ENCODE measurements around the gene DEK.

DEK gene

DNA sequence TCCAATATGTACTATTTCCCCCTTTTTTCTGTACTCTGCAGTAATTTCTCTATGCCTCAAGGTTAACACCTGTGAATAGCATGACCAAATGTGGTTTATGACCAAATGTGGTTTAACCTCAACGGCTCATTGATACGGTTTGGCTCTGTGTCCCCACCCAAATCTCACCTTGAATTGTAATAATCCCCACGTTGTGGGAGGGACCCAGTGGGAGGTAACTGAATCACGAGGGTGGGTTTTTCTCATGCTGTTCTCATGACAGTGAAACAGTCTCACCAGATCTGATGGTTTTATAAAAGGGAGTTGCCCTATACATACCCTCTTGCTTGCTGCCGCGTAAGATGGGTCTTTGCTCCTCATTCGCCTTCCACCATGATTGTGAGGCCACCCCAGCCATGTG lies 18.7 kb downstream of the DEK start:
- Histone ChIP-seq H4K20me1 (ENCODE audit: insufficient read depth, low read length) (no peaks in the 10 kb centered on the region), H3K4me3 (ENCODE audit: low read depth, low read length, poor library complexity, severe bottlenecking) (no peak overlapping the region), H3K27me3 (ENCODE audit: insufficient read depth, low read length) (no peaks in the 10 kb centered on the region), H3K9ac (ENCODE audit: low read length) (no peak overlapping the region), H3K9me2 (ENCODE audit: low read depth, low read length) (no peaks in the 10 kb centered on the region), H2AFZ (ENCODE audit: low read length) (no peak overlapping the region), H3K27ac (ENCODE audit: low read depth, low read length, poor library complexity, severe bottlenecking) (no peak overlapping the region), H3K4me1 (ENCODE audit: insufficient read depth, low read length, severe bottlenecking) (no peaks in the 10 kb centered on the region), H3K9me3 (ENCODE audit: low read length) (no peaks in the 10 kb centered on the region), H3F3A (ENCODE audit: insufficient read depth, low read length) (no peaks in the 10 kb centered on the region), H3K79me2 (ENCODE audit: insufficient read depth, low read length) (peaks cover 22% of the 10 kb centered on the region), H3K4me2 (ENCODE audit: low read length) (no peak overlapping the region), H3K36me3 (ENCODE audit: insufficient read depth, low read length) (peaks cover 100% of the 10 kb centered on the region)
- no peak for TF ChIP-seq EZH2 (IDR thresholded peaks at IDR 0.05; ENCODE audit: borderline replicate concordance, low read length)
- TF ChIP-seq, protein P1, sequence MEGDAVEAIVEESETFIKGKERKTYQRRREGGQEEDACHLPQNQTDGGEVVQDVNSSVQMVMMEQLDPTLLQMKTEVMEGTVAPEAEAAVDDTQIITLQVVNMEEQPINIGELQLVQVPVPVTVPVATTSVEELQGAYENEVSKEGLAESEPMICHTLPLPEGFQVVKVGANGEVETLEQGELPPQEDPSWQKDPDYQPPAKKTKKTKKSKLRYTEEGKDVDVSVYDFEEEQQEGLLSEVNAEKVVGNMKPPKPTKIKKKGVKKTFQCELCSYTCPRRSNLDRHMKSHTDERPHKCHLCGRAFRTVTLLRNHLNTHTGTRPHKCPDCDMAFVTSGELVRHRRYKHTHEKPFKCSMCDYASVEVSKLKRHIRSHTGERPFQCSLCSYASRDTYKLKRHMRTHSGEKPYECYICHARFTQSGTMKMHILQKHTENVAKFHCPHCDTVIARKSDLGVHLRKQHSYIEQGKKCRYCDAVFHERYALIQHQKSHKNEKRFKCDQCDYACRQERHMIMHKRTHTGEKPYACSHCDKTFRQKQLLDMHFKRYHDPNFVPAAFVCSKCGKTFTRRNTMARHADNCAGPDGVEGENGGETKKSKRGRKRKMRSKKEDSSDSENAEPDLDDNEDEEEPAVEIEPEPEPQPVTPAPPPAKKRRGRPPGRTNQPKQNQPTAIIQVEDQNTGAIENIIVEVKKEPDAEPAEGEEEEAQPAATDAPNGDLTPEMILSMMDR (IDR thresholded peaks at IDR 0.05; ENCODE audit: low read length), result no peak

DNA sequence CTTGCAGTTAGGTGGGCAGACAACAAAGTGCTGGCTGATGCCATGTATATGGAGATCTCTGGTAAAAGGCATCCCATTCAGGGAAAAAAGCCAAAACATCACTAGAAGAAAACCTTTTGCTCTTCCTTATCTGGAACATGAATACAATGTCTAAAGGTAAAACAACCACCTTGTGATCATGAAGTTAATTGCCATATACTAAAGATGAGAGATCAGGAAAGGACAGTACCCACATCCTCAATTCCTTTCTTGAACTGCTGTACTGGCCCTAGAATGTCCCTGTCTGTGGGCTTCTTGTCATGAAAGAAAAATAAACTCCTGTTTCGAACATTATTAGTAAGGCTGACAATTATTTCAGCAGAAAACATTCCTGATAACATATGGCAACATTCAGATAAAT lies 19.3 kb downstream of the DEK start:
- H3F3A ChIP-seq (ENCODE audit: insufficient read depth, low read length), result no peaks in the 10 kb centered on the region
- H3K9me2 ChIP-seq (ENCODE audit: low read depth, low read length), result no peaks in the 10 kb centered on the region
- H3K9me3 ChIP-seq (ENCODE audit: low read length), result no peaks in the 10 kb centered on the region
- no peak overlapping the region for H2AFZ ChIP-seq (ENCODE audit: low read length)
- no peak overlapping the region for H3K27ac ChIP-seq (ENCODE audit: low read depth, low read length, poor library complexity, severe bottlenecking)
- no peak overlapping the region for H3K4me2 ChIP-seq (ENCODE audit: low read length)
- peaks cover 100% of the 10 kb centered on the region for H3K36me3 ChIP-seq (ENCODE audit: insufficient read depth, low read length)
- TF ChIP-seq, protein P1 (IDR thresholded peaks at IDR 0.05; ENCODE audit: low read length), result no peak
- no peak for TF ChIP-seq EZH2 (IDR thresholded peaks at IDR 0.05; ENCODE audit: borderline replicate concordance, low read length)
- H3K4me1 ChIP-seq (ENCODE audit: insufficient read depth, low read length, severe bottlenecking), result no peaks in the 10 kb centered on the region
- no peaks in the 10 kb centered on the region for H4K20me1 ChIP-seq (ENCODE audit: insufficient read depth, low read length)
- H3K79me2 ChIP-seq (ENCODE audit: insufficient read depth, low read length), result peaks cover 25% of the 10 kb centered on the region
- H3K9ac ChIP-seq (ENCODE audit: low read length), result no peak overlapping the region
- no peak overlapping the region for H3K4me3 ChIP-seq (ENCODE audit: low read depth, low read length, poor library complexity, severe bottlenecking)
- no peaks in the 10 kb centered on the region for H3K27me3 ChIP-seq (ENCODE audit: insufficient read depth, low read length)

DNA sequence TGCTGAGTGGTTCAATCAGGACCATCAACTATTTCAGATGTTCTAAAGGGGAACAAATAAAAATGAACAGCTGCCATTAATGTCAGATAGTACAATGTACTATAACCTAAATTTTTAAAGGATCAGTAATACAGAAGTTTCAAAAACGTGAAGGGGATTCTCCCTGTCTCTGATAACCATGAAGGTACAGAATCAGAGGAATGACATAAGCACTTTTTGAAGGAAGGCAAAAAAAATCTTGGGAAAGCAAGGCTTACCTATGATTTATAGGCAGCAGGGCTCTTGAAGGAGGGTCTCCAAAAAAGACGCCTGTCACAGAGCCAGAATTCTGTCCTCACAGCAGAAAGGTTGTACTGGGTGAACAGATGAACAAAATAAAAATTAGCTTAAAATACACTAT lies 20.1 kb downstream of the DEK start:
- Histone ChIP-seq H3K27ac (ENCODE audit: low read depth, low read length, poor library complexity, severe bottlenecking) (no peak overlapping the region), H3K9ac (ENCODE audit: low read length) (no peak overlapping the region), H3K79me2 (ENCODE audit: insufficient read depth, low read length) (peaks cover 19% of the 10 kb centered on the region), H3F3A (ENCODE audit: insufficient read depth, low read length) (no peaks in the 10 kb centered on the region), H3K4me1 (ENCODE audit: insufficient read depth, low read length, severe bottlenecking) (no peaks in the 10 kb centered on the region), H3K9me3 (ENCODE audit: low read length) (no peaks in the 10 kb centered on the region), H3K4me3 (ENCODE audit: low read depth, low read length, poor library complexity, severe bottlenecking) (no peak overlapping the region), H2AFZ (ENCODE audit: low read length) (no peak overlapping the region), H4K20me1 (ENCODE audit: insufficient read depth, low read length) (no peaks in the 10 kb centered on the region), H3K9me2 (ENCODE audit: low read depth, low read length) (no peaks in the 10 kb centered on the region), H3K36me3 (ENCODE audit: insufficient read depth, low read length) (peaks cover 100% of the 10 kb centered on the region), H3K27me3 (ENCODE audit: insufficient read depth, low read length) (no peaks in the 10 kb centered on the region), H3K4me2 (ENCODE audit: low read length) (no peak overlapping the region)
- TF ChIP-seq EZH2 (IDR thresholded peaks at IDR 0.05; ENCODE audit: borderline replicate concordance, low read length), result no peak
- TF ChIP-seq, protein P1 (IDR thresholded peaks at IDR 0.05; ENCODE audit: low read length), result no peak

All from OCI-LY1 (cell line).